Femur (tissue), 1 donor: Measurements from ENCODE around the gene SPATA6L.
A peak's percentile ranks its signal among the peaks of the same experiment; 100 is the strongest.
"Not testable (repeated sequence)": the region's sequence is repeated elsewhere in the genome, so short reads cannot be mapped to it uniquely, and the experiment has no call there.

Experiments used
- DNase-seq: peaks from one replicate; pipeline ENCODE4 v3.0.0-alpha.2; 2017

The SPATA6L gene

DNA sequence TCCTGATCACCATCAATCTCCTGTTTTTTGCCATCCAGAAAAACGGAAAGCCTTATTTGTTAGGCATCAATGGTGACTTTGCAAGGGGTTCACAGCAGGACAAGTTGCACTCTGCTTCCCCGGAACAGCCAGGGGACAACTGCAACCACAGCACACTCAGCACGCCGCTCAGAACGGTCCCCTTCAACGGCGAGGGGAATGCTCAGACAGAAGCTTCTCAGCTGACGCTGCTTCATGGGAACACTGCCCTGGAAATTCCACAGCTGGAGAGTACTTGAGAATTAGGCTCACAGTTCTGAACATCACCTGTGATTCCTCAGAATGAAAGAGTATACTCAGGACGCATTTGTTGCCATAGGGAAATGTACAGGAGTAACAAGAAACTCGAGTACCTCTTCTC is 44.3 kb downstream of the SPATA6L start:
- DNase-seq, result no peak

- no peak for DNase-seq
Observed at GRCh38 chr9:4620881-4621555, 45.3 kb downstream of the SPATA6L start.

DNA sequence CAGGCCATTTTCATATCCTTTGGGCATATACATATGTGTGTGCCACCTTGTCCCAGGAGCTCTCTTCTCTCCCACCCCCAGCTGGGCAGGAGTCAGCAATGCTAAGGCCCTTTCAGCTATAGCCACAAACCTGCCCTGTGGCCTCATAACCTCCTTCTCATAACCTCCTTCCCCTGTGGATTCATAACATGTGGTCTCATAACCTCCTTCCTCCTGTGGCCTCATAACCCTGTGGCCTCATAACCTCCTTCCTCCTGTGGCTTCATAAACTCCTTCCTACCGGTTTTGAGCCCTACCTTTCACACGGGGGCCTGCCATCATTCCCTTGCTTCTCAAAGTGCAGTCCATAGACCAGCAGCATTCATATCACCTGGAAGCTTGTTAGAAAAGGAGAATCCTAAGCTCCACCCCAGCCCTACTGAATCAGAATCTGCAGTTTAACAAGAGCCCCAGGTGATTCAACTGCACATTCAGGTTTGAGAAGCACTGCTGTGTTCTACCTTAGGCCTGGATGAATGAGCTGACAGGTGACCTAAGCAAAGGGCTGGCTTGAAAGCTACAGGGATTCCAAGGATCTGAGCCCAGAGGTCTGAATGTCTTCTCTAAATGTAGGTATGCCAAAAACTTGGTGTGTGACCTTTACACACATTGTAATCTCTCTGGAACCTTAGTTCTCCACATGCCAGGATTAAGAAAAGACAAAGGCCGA is 46.1 kb downstream of the SPATA6L start:
- DNase-seq, result no peak

- no peak for DNase-seq
Observed at GRCh38 chr9:4618700-4619099, 47.6 kb downstream of the SPATA6L start.

- no peak for DNase-seq
Observed at GRCh38 chr9:4617752-4618151, 48.5 kb downstream of the SPATA6L start.

GRCh38 chr9:4615778-4616177 is 50.5 kb downstream of the SPATA6L start:
- no peak for DNase-seq

DNA sequence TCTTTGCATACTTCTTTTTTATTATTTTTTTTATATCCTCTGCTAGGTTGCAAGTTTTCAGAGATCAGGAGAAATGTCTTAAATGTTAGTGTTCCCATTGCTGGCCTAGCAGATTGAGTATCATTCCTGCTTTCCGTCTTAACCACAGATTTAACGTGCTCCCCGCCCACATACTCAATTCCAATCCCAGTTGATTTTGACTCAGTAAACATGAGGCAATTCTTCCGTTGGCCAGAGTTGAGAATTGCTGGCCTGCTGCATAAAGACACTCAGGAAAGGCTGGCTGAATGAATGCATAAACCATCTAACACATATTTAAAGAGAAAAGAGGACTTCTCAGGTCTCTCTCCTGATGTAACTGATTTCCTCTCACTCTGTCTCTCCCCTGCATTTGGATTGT is 51.0 kb downstream of the SPATA6L start:
- no peak for DNase-seq

DNA sequence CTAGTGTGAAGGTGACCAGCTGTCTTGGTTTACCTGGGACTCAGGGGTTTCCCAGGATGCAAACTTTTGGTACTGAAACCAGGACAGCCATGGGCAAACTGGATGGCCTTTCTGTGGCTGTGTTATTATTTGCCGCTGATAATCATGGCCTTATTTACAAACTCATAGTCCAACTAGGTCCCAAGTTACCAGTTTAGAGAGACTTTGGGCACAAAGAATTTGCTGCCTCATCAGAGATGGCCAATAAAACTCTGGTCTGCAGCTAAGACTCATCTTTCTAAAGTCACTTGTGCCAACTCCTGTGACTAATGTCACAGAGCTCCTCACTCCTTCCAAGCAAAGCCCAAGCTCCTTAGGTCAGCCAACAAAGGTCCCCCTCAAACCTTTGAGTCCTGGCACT is 51.7 kb downstream of the SPATA6L start:
- DNase-seq, result no peak

GRCh38 chr9:4606033-4606432 is 60.2 kb downstream of the SPATA6L start:
- not testable (repeated sequence) for DNase-seq

DNA sequence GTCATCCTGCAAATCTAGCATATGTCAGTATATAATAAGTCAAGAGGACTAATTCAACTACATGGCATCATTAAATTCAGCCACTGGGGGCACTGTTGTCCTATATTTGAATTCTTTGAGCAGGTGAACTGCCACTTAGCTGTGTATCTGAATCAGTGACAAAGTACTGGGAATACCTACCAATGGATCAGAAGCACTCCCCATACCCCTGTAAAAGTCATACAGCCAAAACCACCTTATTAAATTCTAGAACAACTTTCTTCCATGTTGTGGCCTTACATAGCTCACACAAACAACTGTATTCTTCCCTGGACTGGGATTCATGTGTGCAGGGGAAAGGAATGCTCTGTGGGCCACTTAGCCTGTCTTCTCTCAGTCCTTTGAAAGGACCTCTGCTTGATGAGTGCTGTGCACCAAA is 61.6 kb downstream of the SPATA6L start:
- peak; percentile 56 for DNase-seq

DNA sequence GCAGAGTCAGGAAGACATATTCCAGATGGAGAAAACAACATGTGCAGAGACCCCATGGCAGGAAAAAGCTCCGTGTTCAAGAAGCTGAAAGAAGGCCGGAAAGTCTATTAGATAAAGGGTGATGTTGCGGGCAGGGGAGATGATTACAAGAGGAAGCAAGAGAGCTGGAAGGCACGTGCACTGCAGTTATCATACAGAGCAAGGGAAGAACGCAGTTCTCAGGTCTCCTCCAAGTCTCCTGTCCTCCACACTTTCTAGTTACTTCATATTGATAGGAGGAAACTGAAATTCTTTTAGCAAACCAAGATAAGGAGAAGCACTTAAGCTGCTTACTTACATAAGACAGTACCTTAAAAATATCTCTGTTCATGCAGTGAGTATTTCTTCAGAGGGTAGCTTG is 62.5 kb downstream of the SPATA6L start:
- no peak for DNase-seq

- no peak for DNase-seq
Observed at GRCh38 chr9:4600368-4600767, 65.9 kb downstream of the SPATA6L start.

DNA sequence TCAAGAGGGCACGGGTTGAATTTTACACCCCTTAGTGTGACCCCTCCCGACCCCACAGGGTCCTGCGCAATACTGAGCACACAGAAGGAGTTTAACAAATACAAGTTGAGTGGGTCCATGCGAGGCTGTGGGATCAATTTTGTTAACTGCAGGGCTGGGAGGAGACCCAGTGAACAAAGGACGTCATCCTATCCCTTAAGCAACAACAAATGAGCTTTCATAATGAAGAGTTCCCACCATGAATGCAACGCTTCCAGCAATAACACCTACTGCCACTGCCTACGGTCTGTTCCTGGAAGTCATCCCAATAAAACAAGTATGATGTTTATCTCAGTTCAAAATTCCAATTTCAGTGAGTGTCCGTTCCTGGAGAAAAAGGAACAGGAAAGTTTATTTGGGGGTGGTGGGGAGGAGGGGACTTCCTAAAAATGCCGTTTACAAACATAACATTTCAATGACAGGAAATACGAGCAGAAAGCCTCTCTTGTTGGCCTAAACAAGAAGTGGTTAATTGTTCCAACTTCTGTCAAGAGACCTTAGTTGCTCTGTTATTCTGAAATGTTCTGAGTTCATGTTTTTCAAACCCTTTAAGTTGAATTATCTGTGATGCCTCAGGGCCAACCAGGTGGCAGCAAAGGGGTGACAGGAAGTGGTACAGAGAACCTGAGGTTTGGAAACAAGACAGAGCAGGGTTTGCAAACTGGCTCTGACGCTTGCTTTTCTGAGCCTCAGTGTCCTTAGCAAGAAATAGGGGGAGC is 69.9 kb downstream of the SPATA6L start:
- DNase-seq, result no peak

DNA sequence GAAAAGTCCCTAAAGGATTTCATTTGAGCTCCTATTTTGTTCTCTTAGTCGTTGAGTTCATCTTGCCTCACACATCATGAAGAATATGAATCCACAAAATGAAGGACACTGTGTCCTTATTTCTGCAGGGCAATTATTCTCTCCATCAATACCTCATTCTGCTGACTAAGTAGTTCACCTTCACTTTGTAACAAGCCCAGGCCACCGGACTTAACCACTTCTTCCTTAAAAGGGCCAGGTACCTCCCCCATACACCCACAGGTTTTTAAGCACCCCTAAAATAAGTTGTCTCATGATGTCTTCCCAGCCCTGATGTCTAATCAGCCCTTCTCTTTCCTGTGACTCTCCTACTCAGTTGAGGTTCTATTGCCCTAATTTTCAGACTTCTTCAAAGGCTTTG is 71.3 kb downstream of the SPATA6L start:
- DNase-seq, result no peak

GRCh38 chr9:4594545-4594944 is 71.7 kb downstream of the SPATA6L start:
- no peak for DNase-seq

GRCh38 chr9:4592886-4593285 is 73.4 kb downstream of the SPATA6L start:
- DNase-seq, result no peak

GRCh38 chr9:4592295-4592694 is 74.0 kb downstream of the SPATA6L start:
- no peak for DNase-seq

- no peak for DNase-seq
Observed at GRCh38 chr9:4591123-4591500, 75.2 kb downstream of the SPATA6L start.

DNA sequence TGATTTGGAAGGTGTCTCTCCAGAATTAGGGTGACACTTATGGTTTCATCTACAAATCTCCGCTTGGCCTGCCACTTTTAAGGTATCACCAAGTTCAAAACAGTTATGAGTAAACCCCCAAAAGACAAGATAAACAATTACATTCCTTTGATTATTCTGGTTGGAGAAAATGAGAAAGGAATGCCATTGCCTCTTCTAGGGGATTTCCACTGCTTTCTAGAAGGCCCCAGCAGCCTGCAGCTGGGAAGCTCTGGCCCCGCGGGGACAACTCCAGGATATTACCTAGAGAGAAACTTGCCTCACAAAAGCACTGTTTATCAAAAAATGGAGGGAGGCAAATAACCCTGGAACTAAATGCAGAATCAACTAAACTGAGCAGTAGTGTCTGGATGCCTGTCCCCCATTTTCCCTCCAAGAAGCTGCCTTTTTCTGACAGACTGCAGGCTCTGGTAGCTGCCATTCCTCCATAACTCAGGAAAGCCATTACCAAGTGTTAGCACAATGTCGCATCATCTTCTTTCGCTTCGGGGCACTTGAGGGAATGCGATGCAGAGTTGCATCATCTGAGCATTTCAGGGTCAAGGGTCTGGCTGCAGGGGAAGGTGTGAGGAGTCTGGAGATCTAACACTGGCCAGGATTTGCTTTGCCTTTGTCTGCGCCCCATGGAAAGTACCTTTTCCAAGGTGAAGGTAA is 75.7 kb downstream of the SPATA6L start:
- no peak for DNase-seq

- no peak for DNase-seq
Observed at GRCh38 chr9:4588721-4589120, 77.6 kb downstream of the SPATA6L start.

GRCh38 chr9:4585135-4585534 is 81.1 kb downstream of the SPATA6L start:
- no peak for DNase-seq

- no peak for DNase-seq
Observed at GRCh38 chr9:4584636-4585035, 81.6 kb downstream of the SPATA6L start.

DNA sequence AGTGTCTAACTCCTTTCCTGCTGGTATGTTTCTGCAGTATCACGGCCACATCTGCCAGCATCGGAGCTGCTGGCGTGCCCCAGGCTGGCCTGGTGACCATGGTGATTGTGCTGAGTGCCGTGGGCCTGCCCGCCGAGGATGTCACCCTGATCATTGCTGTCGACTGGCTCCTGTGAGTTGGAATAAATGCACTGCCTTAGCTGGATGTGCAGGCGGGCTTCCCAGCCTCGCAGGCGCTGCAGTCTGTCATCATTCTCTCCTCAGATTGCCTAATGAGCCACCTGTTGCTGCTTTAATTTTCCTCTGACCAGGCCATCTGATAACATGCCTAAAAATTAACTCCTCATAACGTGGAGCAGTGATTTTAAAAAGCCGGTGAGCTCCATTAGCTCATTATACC is 83.3 kb downstream of the SPATA6L start:
- no peak for DNase-seq
